ENCODE data around the gene MOV10L1. TPM values are rescaled to one million over a fixed set of nuclear protein-coding genes. Genes with fewer than 3 reads are reported as not detected.

MOV10L1 gene
- total and polyA plus RNA-seq, 9 of the 15 experiments (the other 6 are each of a cell fraction or from before 2014, with no cell fraction given): 0.06 to 0.43 (median 0.15) TPM

- TF ChIP-seq TAF7 (tag; IDR thresholded peaks at IDR 0.05): no peak
- TF ChIP-seq NFXL1 (CRISPR knock-in tag; IDR thresholded peaks at IDR 0.05): no peak
- TF ChIP-seq MIER1 (IDR thresholded peaks at IDR 0.05; ENCODE audit: low read depth): no peak
- no peak for TF ChIP-seq RNF219 (CRISPR knock-in tag; IDR thresholded peaks at IDR 0.05)
- TF ChIP-seq SRSF3 (IDR thresholded peaks at IDR 0.05; ENCODE audit: insufficient read depth, low read length): no peak
- TF ChIP-seq ZHX1 (conservative IDR thresholded peaks at IDR 0.05; ENCODE audit: low read length): no peak
- TF ChIP-seq BCOR (IDR thresholded peaks at IDR 0.05): no peak
- TF ChIP-seq ATF1 (CRISPR knock-in tag; IDR thresholded peaks at IDR 0.05): no peak
- TF ChIP-seq ATF1 (tag; IDR thresholded peaks at IDR 0.05): peak; percentile 81
- TF ChIP-seq LCOR (CRISPR knock-in tag; IDR thresholded peaks at IDR 0.05): no peak
- no peak for TF ChIP-seq ELF4 (CRISPR knock-in tag; IDR thresholded peaks at IDR 0.05)
- TF ChIP-seq TFAM (CRISPR knock-in tag; conservative IDR thresholded peaks at IDR 0.05): no peak
- TF ChIP-seq RBM14 (IDR thresholded peaks at IDR 0.05; ENCODE audit: borderline replicate concordance, insufficient read depth, low read depth, low read length): no peak
- peak in 1 of 3 experiments; percentile 2 for TF ChIP-seq YY1 (IDR thresholded peaks at IDR 0.05; ENCODE audit: borderline replicate concordance in 1 of 3, control insufficient read depth in 1 of 3, extremely low read depth in 1 of 3, insufficient read depth in 3 of 3, insufficient read length in 1 of 3, insufficient replicate concordance in 2 of 3, low read depth in 1 of 3, low read length in 2 of 3)
- TF ChIP-seq SMARCA4 (IDR thresholded peaks at IDR 0.05): no peak
- no peak for TF ChIP-seq TGIF2 (CRISPR knock-in tag; IDR thresholded peaks at IDR 0.05)
- no peak for TF ChIP-seq ZKSCAN3 (CRISPR knock-in tag; IDR thresholded peaks at IDR 0.05)
- no peak for TF ChIP-seq HMGN3 (IDR thresholded peaks at IDR 0.05; ENCODE audit: borderline replicate concordance, extremely low read depth, insufficient read length, low read depth, low read length)
- no peak for TF ChIP-seq ZFP30 (CRISPR knock-in tag; IDR thresholded peaks at IDR 0.05; ENCODE audit: borderline replicate concordance)
- TF ChIP-seq MTA2 (IDR thresholded peaks at IDR 0.05; ENCODE audit: low read depth): no peak
- 0 out of 2 replicates have a peak, but pooled peaks have one; percentile 6 for TF ChIP-seq NKRF (IDR thresholded peaks at IDR 0.05; ENCODE audit: borderline replicate concordance)
- TF ChIP-seq MCM3 (IDR thresholded peaks at IDR 0.05): no peak
Measured at GRCh38 chr22:50190182-50190940, 100.6 kb downstream of the MOV10L1 start (continued).

Data from K562 (cell line).